SIG-M5 treated with dmso at 0.1 percent for 504 hours (cell line): Measurements from ENCODE around the gene TUNAR.

Source experiments
- DNase-seq: peaks from one replicate; lab custom pipeline; 2025; ENCODE audit not compliant: unreplicated experiment; lab: John Stamatoyannopoulos, UW

TUNAR gene

GRCh38 chr14:95911456-95911855, 34.8 kb downstream of the TUNAR start:
- DNase-seq = no peak

- DNase-seq = no peak
Measured at GRCh38 chr14:95915330-95915729, 38.7 kb downstream of the TUNAR start.

- DNase-seq = no peak
Measured at GRCh38 chr14:95918466-95918865, 41.8 kb downstream of the TUNAR start.

GRCh38 chr14:95920769-95921438, 44.3 kb downstream of the TUNAR start:
- DNase-seq = no peak

- DNase-seq = no peak
Measured at GRCh38 chr14:95922080-95922479, 45.4 kb downstream of the TUNAR start.

- DNase-seq = no peak
Measured at GRCh38 chr14:95928751-95929150, 52.1 kb downstream of the TUNAR start.

GRCh38 chr14:95931384-95931783, 54.8 kb downstream of the TUNAR start:
- DNase-seq = no peak

GRCh38 chr14:95935228-95935822, 58.7 kb downstream of the TUNAR start:
- DNase-seq = peak; percentile 8

- DNase-seq = no peak
Measured at GRCh38 chr14:95936041-95936440, 59.4 kb downstream of the TUNAR start.

GRCh38 chr14:95939335-95939734, 62.7 kb downstream of the TUNAR start:
- no peak for DNase-seq

GRCh38 chr14:95941897-95942296, 65.3 kb downstream of the TUNAR start:
- DNase-seq = no peak

GRCh38 chr14:95943699-95944098, 67.1 kb downstream of the TUNAR start:
- no peak for DNase-seq

GRCh38 chr14:95944462-95944861, 67.8 kb downstream of the TUNAR start:
- no peak for DNase-seq

GRCh38 chr14:95946867-95947266, 70.2 kb downstream of the TUNAR start:
- no peak for DNase-seq

- no peak for DNase-seq
Measured at GRCh38 chr14:95948558-95948981, 71.9 kb downstream of the TUNAR start.

GRCh38 chr14:95951359-95951758, 74.7 kb downstream of the TUNAR start:
- DNase-seq = no peak

- DNase-seq = no peak
Measured at GRCh38 chr14:95953111-95953724, 76.6 kb downstream of the TUNAR start.

GRCh38 chr14:95956601-95957460, 80.2 kb downstream of the TUNAR start:
- no peak for DNase-seq

- DNase-seq = no peak
Measured at GRCh38 chr14:95958105-95958504, 81.5 kb downstream of the TUNAR start.

- DNase-seq = no peak
Measured at GRCh38 chr14:95959317-95959716, 82.7 kb downstream of the TUNAR start.

GRCh38 chr14:95961481-95961880, 84.8 kb downstream of the TUNAR start:
- DNase-seq = peak; percentile 1

GRCh38 chr14:95964901-95965300, 88.3 kb downstream of the TUNAR start:
- DNase-seq = no peak
